ENCODE results near the gene TRAF3. TPM values are rescaled to one million over a fixed set of nuclear protein-coding genes. Genes with fewer than 3 reads are reported as not detected.

The TRAF3 gene
- polyA plus RNA-seq, 1 experiment, result 20.1 TPM

DNA sequence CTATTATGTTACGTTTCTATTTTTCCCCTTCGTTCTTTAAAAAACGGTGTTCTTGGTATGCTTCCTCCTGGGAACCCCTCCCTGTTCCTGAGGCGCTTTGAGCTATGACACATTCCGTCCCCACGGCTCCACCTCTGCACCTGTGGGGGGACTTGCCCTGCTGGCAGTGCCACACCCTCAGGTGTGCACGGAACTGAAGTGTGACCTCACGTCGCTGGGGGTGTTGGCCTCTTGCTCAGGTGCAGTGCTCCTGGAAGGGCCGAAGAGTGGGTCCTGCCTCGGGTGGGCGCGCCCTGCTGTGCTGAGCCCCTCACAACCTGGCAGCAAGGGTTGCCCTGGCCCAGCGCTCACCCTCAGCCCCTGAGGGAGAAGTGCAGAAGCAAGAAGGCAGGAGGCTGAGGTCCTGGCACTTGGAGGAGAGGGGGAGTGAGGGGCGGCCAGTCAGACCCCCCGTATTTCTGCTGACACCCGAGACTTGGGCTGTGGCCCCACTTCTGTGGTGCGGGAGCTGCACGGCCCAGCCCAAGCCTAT, 150.2 kb downstream of the TRAF3 start:
- CTCF ChIA-PET, result interaction anchor here (1.0 to 2.4 kb wide), 2 partner anchors 9 to 12 kb away, joined by 3 to 7 read pairs; no protein-coding TSS in a partner anchor

DNA sequence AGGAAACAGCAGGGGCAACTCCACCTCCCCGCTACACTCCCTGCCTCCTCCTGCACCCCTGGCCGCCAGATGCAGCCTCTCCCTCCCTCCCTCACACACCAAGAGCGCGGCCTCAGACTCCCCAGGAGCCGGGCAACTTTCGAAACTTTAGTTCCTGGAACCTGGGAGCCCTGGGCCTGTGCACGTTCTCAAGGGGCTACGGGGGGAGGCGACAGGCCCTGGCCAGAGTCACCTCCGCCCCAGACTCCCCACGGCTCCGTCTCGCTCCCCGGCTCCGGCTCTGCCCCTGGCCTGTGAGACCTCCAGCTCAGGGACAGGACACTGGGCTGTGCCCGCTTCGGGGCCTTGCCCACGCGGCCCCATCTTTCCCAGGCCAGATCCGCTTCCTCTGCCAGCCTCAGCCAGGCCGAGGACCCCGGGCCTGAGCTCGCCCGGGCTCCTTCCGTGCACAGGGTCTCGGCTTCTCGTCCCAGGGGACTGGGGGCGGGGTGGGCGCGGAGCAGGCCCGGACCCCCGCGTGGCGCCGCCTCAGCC, 150.7 kb downstream of the TRAF3 start:
- TF ChIP-seq, protein P1, sequence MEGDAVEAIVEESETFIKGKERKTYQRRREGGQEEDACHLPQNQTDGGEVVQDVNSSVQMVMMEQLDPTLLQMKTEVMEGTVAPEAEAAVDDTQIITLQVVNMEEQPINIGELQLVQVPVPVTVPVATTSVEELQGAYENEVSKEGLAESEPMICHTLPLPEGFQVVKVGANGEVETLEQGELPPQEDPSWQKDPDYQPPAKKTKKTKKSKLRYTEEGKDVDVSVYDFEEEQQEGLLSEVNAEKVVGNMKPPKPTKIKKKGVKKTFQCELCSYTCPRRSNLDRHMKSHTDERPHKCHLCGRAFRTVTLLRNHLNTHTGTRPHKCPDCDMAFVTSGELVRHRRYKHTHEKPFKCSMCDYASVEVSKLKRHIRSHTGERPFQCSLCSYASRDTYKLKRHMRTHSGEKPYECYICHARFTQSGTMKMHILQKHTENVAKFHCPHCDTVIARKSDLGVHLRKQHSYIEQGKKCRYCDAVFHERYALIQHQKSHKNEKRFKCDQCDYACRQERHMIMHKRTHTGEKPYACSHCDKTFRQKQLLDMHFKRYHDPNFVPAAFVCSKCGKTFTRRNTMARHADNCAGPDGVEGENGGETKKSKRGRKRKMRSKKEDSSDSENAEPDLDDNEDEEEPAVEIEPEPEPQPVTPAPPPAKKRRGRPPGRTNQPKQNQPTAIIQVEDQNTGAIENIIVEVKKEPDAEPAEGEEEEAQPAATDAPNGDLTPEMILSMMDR (IDR thresholded peaks at IDR 0.05; ENCODE audit: insufficient read depth, low read depth, low read length), result no peak
- ChIA-PET POLR2A (no interaction called here), CTCF (interaction anchor here (1.0 to 2.4 kb wide), 2 partner anchors 9 to 234 kb away, joined by 3 to 7 read pairs; no protein-coding TSS in a partner anchor)
- Histone ChIP-seq H3K36me3 (ENCODE audit: control insufficient read depth, insufficient read depth, low read length) (peaks cover 5% of the 10 kb centered on the region), H3K27me3 (ENCODE audit: control insufficient read depth, insufficient read depth, low read length) (peaks cover 22% of the 10 kb centered on the region), H3K4me3 (ENCODE audit: low read depth, low read length) (peak overlapping the region; percentile 39)
- no peak for DNase-seq (ENCODE audit: low read depth)

More for the DNA sequence above, 150.2 kb downstream of the TRAF3 start:
- POLR2A ChIA-PET, result no interaction called here
- Histone ChIP-seq H3K36me3 (ENCODE audit: control insufficient read depth, insufficient read depth, low read length) (peaks cover 2% of the 10 kb centered on the region; the same call in 1 of the 2 replicates), H3K4me3 (ENCODE audit: low read depth, low read length) (no peak overlapping the region), H3K27me3 (ENCODE audit: control insufficient read depth, insufficient read depth, low read length) (peaks cover 24% of the 10 kb centered on the region)
- TF ChIP-seq, protein P1 (IDR thresholded peaks at IDR 0.05; ENCODE audit: insufficient read depth, low read depth, low read length), result no peak
- no peak for DNase-seq (ENCODE audit: low read depth)

DNA sequence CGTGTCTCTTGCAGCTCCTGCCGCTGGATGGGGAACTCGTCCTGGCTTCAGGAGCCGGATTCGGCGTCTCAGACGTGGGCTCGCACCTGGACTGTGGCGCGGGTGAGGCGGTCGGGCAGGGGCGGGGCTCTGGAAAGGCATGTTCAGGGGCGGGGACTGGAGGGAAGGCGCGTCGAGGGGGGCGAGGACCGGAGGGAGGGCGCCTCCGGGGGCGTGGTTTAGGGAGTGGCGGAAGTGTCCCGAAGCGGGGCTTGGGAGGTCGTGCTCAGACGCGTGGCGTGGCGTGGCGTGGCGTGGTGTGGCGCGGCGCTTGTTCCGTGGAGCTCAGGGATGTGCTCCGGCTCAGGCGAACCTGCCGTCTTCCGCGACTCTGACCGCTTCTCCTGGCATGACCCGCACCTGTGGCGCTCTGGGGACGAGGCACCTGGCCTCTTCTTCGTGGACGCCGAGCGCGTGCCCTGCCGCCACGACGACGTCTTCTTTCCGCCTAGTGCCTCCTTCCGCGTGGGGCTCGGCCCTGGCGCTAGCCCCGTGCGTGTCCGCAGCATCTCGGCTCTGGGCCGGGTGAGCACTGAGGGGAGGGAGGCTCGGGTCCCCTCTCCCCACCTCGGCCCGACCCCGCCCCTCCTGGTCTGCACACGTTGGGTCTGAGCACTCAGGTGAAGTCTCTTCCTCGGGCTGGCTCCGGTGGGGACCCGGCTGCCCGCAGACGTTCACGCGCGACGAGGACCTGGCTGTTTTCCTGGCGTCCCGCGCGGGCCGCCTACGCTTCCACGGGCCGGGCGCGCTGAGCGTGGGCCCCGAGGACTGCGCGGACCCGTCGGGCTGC, 151.4 kb downstream of the TRAF3 start:
- DNase-seq (ENCODE audit: low read depth), result no peak
- Histone ChIP-seq H3K27me3 (ENCODE audit: control insufficient read depth, insufficient read depth, low read length) (peaks cover 16% of the 10 kb centered on the region), H3K36me3 (ENCODE audit: control insufficient read depth, insufficient read depth, low read length) (peaks cover 8% of the 10 kb centered on the region), H3K4me3 (ENCODE audit: low read depth, low read length) (peak overlapping the region; percentile 39)
- ChIA-PET POLR2A (no interaction called here), CTCF (interaction anchor here (1.0 to 2.4 kb wide), 2 partner anchors 10 to 234 kb away, joined by 3 to 7 read pairs; no protein-coding TSS in a partner anchor)
- TF ChIP-seq, protein P1 (IDR thresholded peaks at IDR 0.05; ENCODE audit: insufficient read depth, low read depth, low read length), result no peak

DNA sequence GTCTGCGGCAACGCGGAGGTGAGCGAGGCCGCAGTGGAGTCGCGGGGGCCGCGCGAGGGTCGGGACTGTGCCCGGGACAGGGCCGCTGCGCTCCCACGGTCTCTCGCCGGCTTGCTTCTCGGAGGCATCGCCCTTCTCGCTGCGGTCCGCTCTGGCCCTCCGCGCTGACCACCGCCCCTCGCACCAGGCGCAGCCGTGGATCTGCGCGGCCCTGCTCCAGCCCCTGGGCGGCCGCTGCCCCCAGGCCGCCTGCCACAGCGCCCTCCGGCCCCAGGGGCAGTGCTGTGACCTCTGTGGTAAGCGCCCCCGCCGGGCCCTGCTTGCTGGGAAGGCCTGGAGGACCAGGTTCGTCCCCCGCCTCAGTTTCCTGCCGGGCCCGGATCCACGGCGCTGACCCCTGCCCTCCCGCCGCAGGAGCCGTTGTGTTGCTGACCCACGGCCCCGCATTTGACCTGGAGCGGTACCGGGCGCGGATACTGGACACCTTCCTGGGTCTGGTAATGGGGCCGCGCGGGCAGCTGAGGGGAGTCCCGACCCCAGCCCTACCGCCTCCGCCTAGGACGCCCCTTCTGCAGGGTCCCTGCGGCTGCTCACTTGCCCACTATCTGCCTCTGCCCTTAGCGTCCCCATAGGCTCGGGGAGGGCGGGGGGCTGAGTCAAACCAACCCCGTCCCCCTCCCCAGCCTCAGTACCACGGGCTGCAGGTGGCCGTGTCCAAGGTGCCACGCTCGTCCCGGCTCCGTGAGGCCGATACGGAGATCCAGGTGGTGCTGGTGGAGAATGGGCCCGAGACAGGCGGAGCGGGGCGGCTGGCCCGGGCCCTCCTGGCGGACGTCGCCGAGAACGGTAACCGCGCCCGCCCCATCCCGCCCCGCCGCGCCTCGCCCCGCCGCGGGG, 152.2 kb downstream of the TRAF3 start:
- peaks cover 10% of the 10 kb centered on the region for H3K36me3 ChIP-seq (ENCODE audit: control insufficient read depth, insufficient read depth, low read length)
- ChIA-PET POLR2A (no interaction called here), CTCF (no interaction called here)
- H3K4me3 ChIP-seq (ENCODE audit: low read depth, low read length), result no peak overlapping the region
- H3K27me3 ChIP-seq (ENCODE audit: control insufficient read depth, insufficient read depth, low read length), result peaks cover 10% of the 10 kb centered on the region
- TF ChIP-seq, protein P1 (IDR thresholded peaks at IDR 0.05; ENCODE audit: insufficient read depth, low read depth, low read length), result no peak
- no peak for DNase-seq (ENCODE audit: low read depth)

Measured in BJ (cell line).